IMR-90 (cell line): ENCODE data around the gene GLRA3. TPM values are rescaled to one million over a fixed set of nuclear protein-coding genes. Genes with fewer than 3 reads are reported as not detected.

Source experiments
- ATAC-seq: fragments of 200-7000 bp; cut with Tn5 transposase; 2 replicates; pipeline ENCODE4 v1.9.1; 2020; ENCODE audit warnings: low read depth, mild to moderate bottlenecking, moderate library complexity
- BruUV-seq: library from RNA; stranded (reverse); fragments of 400-500 nt; replicated peaks from 2 replicates; lab custom pipeline; 2021; lab: Mats Ljungman, UMichigan
- CTCF ChIA-PET: fragments of 300-600 bp; formaldehyde crosslinking; extraction: SDS; loops from one replicate; lab custom pipeline; 2021; ENCODE audit warnings: antibody characterized with exemption; lab: Yijun Ruan, JAX
- POLR2A ChIA-PET: fragments of 300-600 bp; sonication (Branson Sonifier 250); formaldehyde crosslinking; loops from one replicate; lab custom pipeline; 2022; ENCODE audit warnings: antibody characterized with exemption; ENCODE audit not compliant: unreplicated experiment; lab: Charles Lee
- DNase-seq: peaks from one replicate; pipeline ENCODE4 v3.0.0; 2013
- H2AFZ ChIP-seq: replicated peaks from 2 replicates; pipeline ENCODE3; 2013; ENCODE audit warnings: low read length, mild to moderate bottlenecking; ENCODE audit not compliant: poor library complexity
- H2AK5ac ChIP-seq: 2 replicates; pipeline ENCODE4 v1.6.1; 2013; ENCODE audit warnings: low read depth, low read length, inconsistent platforms
- H2AK9ac ChIP-seq: replicated peaks from 2 replicates; pipeline ENCODE3; 2013; ENCODE audit warnings: mild to moderate bottlenecking, low read depth, low read length, moderate library complexity; ENCODE audit not compliant: poor library complexity
- H2BK120ac ChIP-seq: 2 replicates; pipeline ENCODE4 v1.6.1; 2013; ENCODE audit warnings: low read depth, low read length, inconsistent platforms
- H2BK15ac ChIP-seq: 3 replicates; pipeline ENCODE4 v1.6.1; 2013; ENCODE audit warnings: low read depth, low read length, inconsistent platforms
- H2BK20ac ChIP-seq: 2 replicates; pipeline ENCODE4 v1.6.1; 2013; ENCODE audit warnings: low read depth, mild to moderate bottlenecking, inconsistent platforms, low read length, moderate library complexity
- H2BK5ac ChIP-seq: 2 replicates; pipeline ENCODE4 v1.6.1; 2013; ENCODE audit warnings: mild to moderate bottlenecking, low read depth, low read length, inconsistent platforms; ENCODE audit not compliant: poor library complexity, severe bottlenecking
- H3K14ac ChIP-seq: replicated peaks from 2 replicates; pipeline ENCODE4 v1.6.1; 2013; ENCODE audit warnings: low read depth, low read length, inconsistent platforms
- H3K18ac ChIP-seq: 2 replicates; pipeline ENCODE4 v1.6.1; 2013; ENCODE audit warnings: low read depth, low read length, control low read depth
- H3K23ac ChIP-seq: 2 replicates; pipeline ENCODE4 v1.6.1; 2013; ENCODE audit warnings: low read depth, low read length, inconsistent platforms
- H3K27ac ChIP-seq: 2 replicates; pipeline ENCODE4 v1.5.1; 2013; ENCODE audit warnings: mild to moderate bottlenecking, control low read depth, low read length; ENCODE audit not compliant: insufficient read depth
- H3K27me3 ChIP-seq: 2 replicates; pipeline ENCODE4 v1.6.1; 2013; ENCODE audit warnings: low read length; ENCODE audit not compliant: control insufficient read depth, insufficient read depth
- H3K36me3 ChIP-seq: 2 replicates; pipeline ENCODE4 v1.6.1; 2013; ENCODE audit warnings: low read length, mixed read lengths; ENCODE audit not compliant: control insufficient read depth, insufficient read depth
- H3K4ac ChIP-seq: 2 replicates; pipeline ENCODE4 v1.6.1; 2013; ENCODE audit warnings: low read depth, low read length, inconsistent platforms
- H3K4me1 ChIP-seq: 2 replicates; pipeline ENCODE4 v1.6.1; 2013; ENCODE audit warnings: low read length, mixed read lengths; ENCODE audit not compliant: control insufficient read depth, insufficient read depth
- H3K4me2 ChIP-seq: 2 replicates; pipeline ENCODE4 v1.6.1; 2013; ENCODE audit warnings: low read depth, mild to moderate bottlenecking, control low read depth, low read length, moderate library complexity
- H3K4me3 ChIP-seq: 2 replicates; pipeline ENCODE4 v1.5.1; 2013; ENCODE audit warnings: low read depth, mild to moderate bottlenecking, control low read depth, low read length, moderate library complexity; ENCODE audit not compliant: insufficient read depth
- H3K56ac ChIP-seq: 2 replicates; pipeline ENCODE4 v1.6.1; 2013; ENCODE audit warnings: low read length, inconsistent platforms; ENCODE audit not compliant: insufficient read depth; ENCODE audit errors: extremely low read depth
- H3K79me1 ChIP-seq, 2 experiments: 2 replicates each; pipeline ENCODE4 v1.6.1; 2013; ENCODE audit warnings: low read length in 2 of 2, inconsistent platforms in 1 of 2, low read depth in 1 of 2
- H3K9ac ChIP-seq: 2 replicates; pipeline ENCODE4 v1.6.1; 2013; ENCODE audit warnings: low read depth, low read length, control low read depth
- H3K9me1 ChIP-seq: 2 replicates; pipeline ENCODE4 v1.6.1; 2013; ENCODE audit warnings: low read length, inconsistent platforms; ENCODE audit not compliant: insufficient read depth
- H3K9me3 ChIP-seq: 2 replicates; pipeline ENCODE4 v1.6.1; 2013; ENCODE audit warnings: low read length; ENCODE audit not compliant: control insufficient read depth, insufficient read depth
- H4K20me1 ChIP-seq: 2 replicates; pipeline ENCODE4 v1.6.1; 2013; ENCODE audit warnings: low read length, inconsistent platforms; ENCODE audit not compliant: insufficient read depth
- H4K5ac ChIP-seq: 2 replicates; pipeline ENCODE4 v1.6.1; 2013; ENCODE audit warnings: mild to moderate bottlenecking, low read depth, low read length, control low read depth
- H4K8ac ChIP-seq, 2 experiments: 2 replicates each; pipeline ENCODE4 v1.6.1; 2013; ENCODE audit warnings: low read depth in 2 of 2, low read length in 2 of 2, control low read depth in 1 of 2, inconsistent platforms in 1 of 2
- H4K91ac ChIP-seq: 2 replicates; pipeline ENCODE4 v1.6.1; 2013; ENCODE audit warnings: low read depth, low read length, inconsistent platforms; ENCODE audit not compliant: insufficient read depth
- CEBPB ChIP-seq: IDR thresholded peaks from 2 replicates; pipeline ENCODE4 v1.6.1; 2012; ENCODE audit warnings: low read depth, low read length, improper control_type of control experiment
- CHD1 ChIP-seq: IDR thresholded peaks from 2 replicates; pipeline ENCODE4 v1.6.1; 2012; ENCODE audit warnings: low read depth, low read length, improper control_type of control experiment
- MAZ ChIP-seq: IDR thresholded peaks from 2 replicates; pipeline ENCODE4 v1.6.1; 2012; ENCODE audit warnings: low read depth, mild to moderate bottlenecking, low read length, improper control_type of control experiment, moderate library complexity, borderline replicate concordance
- WGBS, 2 experiments: methylation state at CpG; one replicate each; pipeline versions ENCODE4 v1.1.5 to v1.1.7; 2013; ENCODE audit warnings: missing lambda C conversion rate in 2 of 2; ENCODE audit not compliant: insufficient read length in 1 of 2; ENCODE audit errors: extremely low coverage in 2 of 2; 5-methylcytosine and 5-hydroxymethylcytosine counted together
- dilution Hi-C: fragments of 300-500 bp; cut with HindIII; formaldehyde crosslinking; loops from one replicate; pipeline ENCODE4 v1.14.3; 2018; ENCODE audit warnings: low sequenced_read_pairs; ENCODE audit not compliant: unreplicated experiment
- in situ Hi-C: fragments of 300-500 bp; cut with MboI; formaldehyde crosslinking; loops from 3 replicates; pipeline ENCODE4 v1.14.3; 2019; ENCODE audit warnings: low sequenced_read_pairs, inconsistent platforms, mixed read lengths
- intact Hi-C: fragments of 100-400 bp; cut with micrococcal nuclease; formaldehyde crosslinking; loops from 2 replicates; pipeline ENCODE4 v1.10.0; 2022
- polyA plus RNA-seq, 3 experiments: library from polyadenylated mRNA; depleted of rRNA; stranded (reverse); fragments of >200 nt; gene quantifications; 2 replicates each; pipeline ENCODE4 v1.2.3, GENCODE V29; 2012; ENCODE audit warnings: low replicate concordance in 1 of 3
- total RNA-seq: library from RNA; depleted of rRNA; stranded (reverse); fragments of >200 nt; gene quantifications from 2 replicates; pipeline ENCODE4 v1.2.3, GENCODE V29; 2012
- TF ChIP-seq, protein P1 (sequence below): conservative IDR thresholded peaks from 2 replicates; pipeline ENCODE4 v1.5.1; 2012; ENCODE audit warnings: mild to moderate bottlenecking, low read depth, low read length, improper control_type of control experiment

Gene GLRA3
- total and polyA plus RNA-seq, 2 of the 4 experiments (the other 2 are of a cell fraction) = not detected

DNA sequence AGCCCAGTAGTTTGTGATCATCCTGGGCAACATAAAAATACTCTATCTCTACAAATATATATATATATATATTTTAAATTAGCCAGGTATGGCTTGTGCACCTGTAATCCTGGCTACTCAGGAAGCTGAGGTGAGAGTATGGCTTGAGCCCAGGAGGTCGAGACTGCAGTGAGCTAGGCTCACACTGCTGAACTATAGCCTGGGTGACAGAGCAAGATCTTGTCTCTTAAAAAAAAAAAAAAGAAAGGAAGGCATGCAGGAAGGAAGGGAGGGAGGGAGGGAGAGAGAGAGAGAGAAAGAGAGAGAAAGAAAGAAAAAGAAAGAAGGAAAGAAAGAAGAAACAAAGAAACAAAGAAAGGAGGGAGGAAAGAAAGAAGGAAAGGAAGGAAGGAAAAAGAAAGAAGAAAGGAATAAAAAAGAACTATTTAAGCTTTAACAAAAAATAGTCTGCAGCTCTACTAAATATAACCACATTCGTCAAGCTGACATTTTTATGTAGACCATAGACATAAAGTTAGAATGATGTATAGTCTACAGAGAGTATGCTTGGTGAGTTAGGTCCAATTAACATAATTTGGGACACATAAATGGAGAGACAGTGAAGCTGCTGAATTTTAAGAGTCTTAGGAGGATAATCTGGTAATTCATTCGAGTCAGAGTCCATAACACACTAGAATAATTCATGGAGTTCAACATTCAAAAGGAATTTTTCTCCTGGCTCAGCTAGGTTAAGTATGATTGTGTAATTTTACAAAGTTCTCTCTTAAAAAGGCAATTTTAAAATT is 111.9 kb downstream of the GLRA3 start:
- in situ Hi-C loops = no loop called here

More for the DNA sequence above, 111.9 kb downstream of the GLRA3 start:
- Histone ChIP-seq H3K9me3 (no peaks in the 10 kb centered on the region), H3K56ac (no peak overlapping the region), H4K8ac (no peak overlapping the region), H2BK5ac (no peak overlapping the region), H4K5ac (no peak overlapping the region), H3K14ac (no peak overlapping the region), H3K27ac (no peak overlapping the region), H2BK20ac (no peak overlapping the region), H3K79me1 (no peaks in the 10 kb centered on the region), H2AFZ (no peak overlapping the region), H4K20me1 (no peaks in the 10 kb centered on the region), H3K4ac (no peak overlapping the region), H2AK5ac (no peak overlapping the region), H3K4me1 (no peaks in the 10 kb centered on the region), H3K9ac (no peak overlapping the region), H4K91ac (no peak overlapping the region), H3K36me3 (no peaks in the 10 kb centered on the region), H2BK120ac (no peak overlapping the region), H2BK15ac (no peak overlapping the region), H3K27me3 (no peaks in the 10 kb centered on the region), H3K4me2 (no peak overlapping the region), H3K18ac (no peak overlapping the region), H3K4me3 (no peak overlapping the region), H3K9me1 (no peaks in the 10 kb centered on the region), H3K23ac (no peak overlapping the region), H2AK9ac (no peak overlapping the region)
- TF ChIP-seq CHD1 (no peak), MAZ (no peak), CEBPB (0 out of 2 replicates have a peak, but pooled peaks have one; percentile 2)
- TF ChIP-seq, protein P1, sequence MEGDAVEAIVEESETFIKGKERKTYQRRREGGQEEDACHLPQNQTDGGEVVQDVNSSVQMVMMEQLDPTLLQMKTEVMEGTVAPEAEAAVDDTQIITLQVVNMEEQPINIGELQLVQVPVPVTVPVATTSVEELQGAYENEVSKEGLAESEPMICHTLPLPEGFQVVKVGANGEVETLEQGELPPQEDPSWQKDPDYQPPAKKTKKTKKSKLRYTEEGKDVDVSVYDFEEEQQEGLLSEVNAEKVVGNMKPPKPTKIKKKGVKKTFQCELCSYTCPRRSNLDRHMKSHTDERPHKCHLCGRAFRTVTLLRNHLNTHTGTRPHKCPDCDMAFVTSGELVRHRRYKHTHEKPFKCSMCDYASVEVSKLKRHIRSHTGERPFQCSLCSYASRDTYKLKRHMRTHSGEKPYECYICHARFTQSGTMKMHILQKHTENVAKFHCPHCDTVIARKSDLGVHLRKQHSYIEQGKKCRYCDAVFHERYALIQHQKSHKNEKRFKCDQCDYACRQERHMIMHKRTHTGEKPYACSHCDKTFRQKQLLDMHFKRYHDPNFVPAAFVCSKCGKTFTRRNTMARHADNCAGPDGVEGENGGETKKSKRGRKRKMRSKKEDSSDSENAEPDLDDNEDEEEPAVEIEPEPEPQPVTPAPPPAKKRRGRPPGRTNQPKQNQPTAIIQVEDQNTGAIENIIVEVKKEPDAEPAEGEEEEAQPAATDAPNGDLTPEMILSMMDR = no peak
- POLR2A ChIA-PET = no interaction called here
- no TSS peak for BruUV-seq
- CTCF ChIA-PET = no interaction called here
- DNase-seq (no peak), ATAC-seq (no peak)
- WGBS, 2 experiments = no CpG with 5 or more reads among the region's 3 CpGs
- intact Hi-C loops (no loop called here), dilution Hi-C loops (no loop called here)
